Stimulated activated CD4-positive, alpha-beta T cell treated with anti-CD3 and anti-CD28 coated beads, Interleukin-4, amount 100 ng/mL, for 48 hours (primary cell): ENCODE measurements around the gene PRDM16.

Experiments
- DNase-seq, 2 donors: peaks; one replicate each; pipeline ENCODE4 v3.0.0-alpha.2; 2020; ENCODE audit warnings: low read depth in 2 of 2

PRDM16 gene

GRCh38 chr1:3204725-3205124 lies 135.7 kb downstream of the PRDM16 start:
- DNase-seq, result no peak

- DNase-seq, result no peak
Observed at GRCh38 chr1:3205815-3206214, 136.8 kb downstream of the PRDM16 start.

GRCh38 chr1:3206696-3207095 lies 137.7 kb downstream of the PRDM16 start:
- DNase-seq, result no peak

- DNase-seq, result no peak
Observed at GRCh38 chr1:3207217-3207848, 138.3 kb downstream of the PRDM16 start.

GRCh38 chr1:3208819-3209200 lies 139.8 kb downstream of the PRDM16 start:
- no peak for DNase-seq

GRCh38 chr1:3209201-3209600 lies 140.2 kb downstream of the PRDM16 start:
- DNase-seq, result no peak

GRCh38 chr1:3211582-3212375 lies 142.8 kb downstream of the PRDM16 start:
- DNase-seq, result no peak

- no peak for DNase-seq
Observed at GRCh38 chr1:3212453-3213355, 143.7 kb downstream of the PRDM16 start.

GRCh38 chr1:3213730-3214129 lies 144.7 kb downstream of the PRDM16 start:
- DNase-seq, result no peak

GRCh38 chr1:3215198-3216014 lies 146.4 kb downstream of the PRDM16 start:
- no peak for DNase-seq

GRCh38 chr1:3216015-3216391 lies 147.0 kb downstream of the PRDM16 start:
- DNase-seq, result no peak

- no peak for DNase-seq
Observed at GRCh38 chr1:3217181-3217641, 148.2 kb downstream of the PRDM16 start.

GRCh38 chr1:3217979-3218679 lies 149.1 kb downstream of the PRDM16 start:
- DNase-seq, result no peak

- no peak for DNase-seq
Observed at GRCh38 chr1:3219005-3219790, 150.2 kb downstream of the PRDM16 start.

- DNase-seq, result no peak
Observed at GRCh38 chr1:3219791-3220467, 150.9 kb downstream of the PRDM16 start.

- DNase-seq, result no peak
Observed at GRCh38 chr1:3221112-3222041, 152.4 kb downstream of the PRDM16 start.

- no peak for DNase-seq
Observed at GRCh38 chr1:3222042-3222692, 153.2 kb downstream of the PRDM16 start.

- DNase-seq, result no peak
Observed at GRCh38 chr1:3225661-3226060, 156.7 kb downstream of the PRDM16 start.
